HepG2 (cell line): ENCODE data around the gene TET3. TPM values are rescaled to one million over a fixed set of nuclear protein-coding genes. Genes with fewer than 3 reads are reported as not detected.

Experiments
- CENPX ChIP-seq: sonication (generic); formaldehyde crosslinking; IDR thresholded peaks from 2 replicates; pipeline ENCODE4 v1.9.0; 2021; ENCODE audit warnings: mild to moderate bottlenecking, missing genetic modification reagents, moderate library complexity
- CHCHD3 ChIP-seq: sonication (generic); formaldehyde crosslinking; IDR thresholded peaks from 2 replicates; pipeline ENCODE4 v1.8.0; 2022; ENCODE audit warnings: mild to moderate bottlenecking, missing genetic modification reagents, moderate library complexity
- IRF1 ChIP-seq: sonication (generic); formaldehyde crosslinking; IDR thresholded peaks from 2 replicates; pipeline ENCODE4 v1.4.0; 2020; ENCODE audit warnings: low read depth, mild to moderate bottlenecking, missing genetic modification reagents
- KLF6 ChIP-seq: IDR thresholded peaks from 2 replicates; pipeline ENCODE4 v1.8.0; 2016; ENCODE audit warnings: missing biosample characterization, missing genetic modification reagents
- MAFF ChIP-seq: IDR thresholded peaks from 2 replicates; pipeline ENCODE4 v1.6.1; 2011; ENCODE audit warnings: low read depth, low read length, improper control_type of control experiment
- MTF2 ChIP-seq: sonication (generic); formaldehyde crosslinking; IDR thresholded peaks from 2 replicates; pipeline ENCODE4 v1.5.0; 2020; ENCODE audit warnings: missing genetic modification reagents, borderline replicate concordance
- NFIC ChIP-seq: IDR thresholded peaks from 2 replicates; pipeline ENCODE4 v1.6.1; 2012; ENCODE audit warnings: mild to moderate bottlenecking, low read length, inconsistent platforms
- PTBP1 ChIP-seq: fragments of 200-400 bp; formaldehyde crosslinking; IDR thresholded peaks from 2 replicates; pipeline ENCODE4 v1.6.1; 2018; ENCODE audit warnings: low read length, low read depth; ENCODE audit not compliant: poor library complexity, severe bottlenecking
- RXRA ChIP-seq: sonication (generic); formaldehyde crosslinking; IDR thresholded peaks from 2 replicates; pipeline ENCODE4 v1.5.1; 2020; ENCODE audit warnings: missing genetic modification reagents
- THAP8 ChIP-seq: sonication (generic); formaldehyde crosslinking; IDR thresholded peaks from 2 replicates; pipeline ENCODE4 v1.5.1; 2020; ENCODE audit warnings: missing genetic modification reagents, mild to moderate bottlenecking, borderline replicate concordance
- YEATS4 ChIP-seq: sonication (generic); formaldehyde crosslinking; IDR thresholded peaks from 2 replicates; pipeline ENCODE4 v1.4.0; 2020; ENCODE audit warnings: missing genetic modification reagents, borderline replicate concordance
- ZFP90 ChIP-seq: sonication (generic); formaldehyde crosslinking; IDR thresholded peaks from 2 replicates; pipeline ENCODE4 v1.8.0; 2022; ENCODE audit warnings: missing genetic modification reagents, mild to moderate bottlenecking, inconsistent platforms, borderline replicate concordance
- ZHX1 ChIP-seq: sonication (generic); formaldehyde crosslinking; IDR thresholded peaks from 2 replicates; pipeline ENCODE4 v1.8.1; 2022; ENCODE audit warnings: low read depth, mild to moderate bottlenecking, missing genetic modification reagents
- ZMAT3 ChIP-seq: sonication (generic); formaldehyde crosslinking; conservative IDR thresholded peaks from 2 replicates; pipeline ENCODE4 v1.7.0; 2021; ENCODE audit warnings: missing genetic modification reagents
- ZMYM3 ChIP-seq: sonication (generic); formaldehyde crosslinking; IDR thresholded peaks from 2 replicates; pipeline ENCODE4 v1.5.1; 2020; ENCODE audit warnings: mild to moderate bottlenecking, missing genetic modification reagents
- ZNF274 ChIP-seq: sonication (generic); formaldehyde crosslinking; IDR thresholded peaks from 2 replicates; pipeline ENCODE4 v1.5.1; 2020; ENCODE audit warnings: mild to moderate bottlenecking, missing genetic modification reagents
- ZNF354B ChIP-seq: sonication (generic); formaldehyde crosslinking; IDR thresholded peaks from 2 replicates; pipeline ENCODE4 v1.8.0; 2022; ENCODE audit warnings: mild to moderate bottlenecking, missing genetic modification reagents
- ZNF546 ChIP-seq: sonication (generic); formaldehyde crosslinking; conservative IDR thresholded peaks from 2 replicates; pipeline ENCODE4 v1.8.1; 2023; ENCODE audit warnings: mild to moderate bottlenecking, missing genetic modification reagents
- ZNF589 ChIP-seq: sonication (generic); formaldehyde crosslinking; conservative IDR thresholded peaks from 2 replicates; pipeline ENCODE4 v1.8.0; 2022; ENCODE audit warnings: mild to moderate bottlenecking, moderate library complexity, missing genetic modification reagents
- ZNF605 ChIP-seq: sonication (generic); formaldehyde crosslinking; IDR thresholded peaks from 2 replicates; pipeline ENCODE4 v1.8.0; 2022; ENCODE audit warnings: mild to moderate bottlenecking, missing genetic modification reagents
- ZNF629 ChIP-seq: sonication (generic); formaldehyde crosslinking; conservative IDR thresholded peaks from 2 replicates; pipeline ENCODE4 v1.5.0; 2020; ENCODE audit warnings: missing genetic modification reagents
- ZNF773 ChIP-seq: sonication (generic); formaldehyde crosslinking; IDR thresholded peaks from 2 replicates; pipeline ENCODE4 v1.4.0; 2020; ENCODE audit warnings: missing genetic modification reagents, borderline replicate concordance
- polyA plus RNA-seq, 8 experiments: library from polyadenylated mRNA; depleted of rRNA in 3 of 8; stranded (reverse) in 7 of 8; unstranded in 1 of 8; fragments of >200 nt; fragmentation: Illumina TruSeq in 4 of 8; extraction: Trizol in 4 of 8; gene quantifications; 2 replicates each; pipeline versions ENCODE4 v1.2.1 to v1.2.3, GENCODE V29; 2011 to 2016; ENCODE audit warnings: low read depth in 4 of 8, missing spikeins in 1 of 8, mixed read lengths in 1 of 8; ENCODE audit not compliant: insufficient read depth in 1 of 8
- total RNA-seq, 5 experiments: library from RNA; depleted of rRNA; stranded (reverse); fragments of >200 nt; fragmentation: Illumina TruSeq; extraction: Trizol; gene quantifications; 2 replicates each; pipeline ENCODE4 v1.2.3, GENCODE V29; 2016; ENCODE audit warnings: low read depth in 1 of 5
- TF ChIP-seq, protein P1 (sequence below): IDR thresholded peaks from 2 replicates; pipeline ENCODE4 v1.6.1; 2016; ENCODE audit warnings: mild to moderate bottlenecking
- TF ChIP-seq, protein P2 (sequence below): sonication (generic); formaldehyde crosslinking; IDR thresholded peaks from 2 replicates; pipeline ENCODE4 v1.5.0; 2020; ENCODE audit warnings: missing genetic modification reagents
- TF ChIP-seq, protein P3 (sequence below): sonication (generic); formaldehyde crosslinking; IDR thresholded peaks from 2 replicates; pipeline ENCODE4 v1.8.0; 2022; ENCODE audit warnings: missing genetic modification reagents, low read depth, mild to moderate bottlenecking, borderline replicate concordance

Gene TET3
- total and polyA plus RNA-seq, 2 of the 13 experiments (the other 11 are each of a cell fraction or from before 2014, with no cell fraction given) = 4.3 to 6.8 TPM

GRCh38 chr2:73970850-73971471 is 13.7 kb upstream of the TET3 start (continued):
- no peak for TF ChIP-seq ZNF773 (CRISPR knock-in tag)
- TF ChIP-seq PTBP1 = no peak
- TF ChIP-seq ZNF629 (CRISPR knock-in tag) = no peak
- TF ChIP-seq ZNF354B (CRISPR knock-in tag) = no peak
- TF ChIP-seq ZNF274 (CRISPR knock-in tag) = no peak
- TF ChIP-seq ZMAT3 = no peak
- no peak for TF ChIP-seq IRF1
- TF ChIP-seq ZMYM3 = no peak
- no peak for TF ChIP-seq NFIC
- no peak for TF ChIP-seq ZHX1
- no peak for TF ChIP-seq CENPX (CRISPR knock-in tag)
- peak; percentile 97 for TF ChIP-seq RXRA (CRISPR knock-in tag)
- no peak for TF ChIP-seq MTF2
- no peak for TF ChIP-seq ZNF589 (CRISPR knock-in tag)
- TF ChIP-seq MAFF = no peak
- no peak for TF ChIP-seq KLF6 (CRISPR knock-in tag)
- no peak for TF ChIP-seq THAP8
- TF ChIP-seq YEATS4 (CRISPR knock-in tag) = no peak
- no peak for TF ChIP-seq ZFP90
- TF ChIP-seq, protein P1, sequence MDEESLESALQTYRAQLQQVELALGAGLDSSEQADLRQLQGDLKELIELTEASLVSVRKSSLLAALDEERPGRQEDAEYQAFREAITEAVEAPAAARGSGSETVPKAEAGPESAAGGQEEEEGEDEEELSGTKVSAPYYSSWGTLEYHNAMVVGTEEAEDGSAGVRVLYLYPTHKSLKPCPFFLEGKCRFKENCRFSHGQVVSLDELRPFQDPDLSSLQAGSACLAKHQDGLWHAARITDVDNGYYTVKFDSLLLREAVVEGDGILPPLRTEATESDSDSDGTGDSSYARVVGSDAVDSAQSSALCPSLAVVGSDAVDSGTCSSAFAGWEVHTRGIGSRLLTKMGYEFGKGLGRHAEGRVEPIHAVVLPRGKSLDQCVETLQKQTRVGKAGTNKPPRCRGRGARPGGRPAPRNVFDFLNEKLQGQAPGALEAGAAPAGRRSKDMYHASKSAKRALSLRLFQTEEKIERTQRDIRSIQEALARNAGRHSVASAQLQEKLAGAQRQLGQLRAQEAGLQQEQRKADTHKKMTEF (CRISPR knock-in tag) = no peak
- TF ChIP-seq, protein P2, sequence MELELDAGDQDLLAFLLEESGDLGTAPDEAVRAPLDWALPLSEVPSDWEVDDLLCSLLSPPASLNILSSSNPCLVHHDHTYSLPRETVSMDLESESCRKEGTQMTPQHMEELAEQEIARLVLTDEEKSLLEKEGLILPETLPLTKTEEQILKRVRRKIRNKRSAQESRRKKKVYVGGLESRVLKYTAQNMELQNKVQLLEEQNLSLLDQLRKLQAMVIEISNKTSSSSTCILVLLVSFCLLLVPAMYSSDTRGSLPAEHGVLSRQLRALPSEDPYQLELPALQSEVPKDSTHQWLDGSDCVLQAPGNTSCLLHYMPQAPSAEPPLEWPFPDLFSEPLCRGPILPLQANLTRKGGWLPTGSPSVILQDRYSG (CRISPR knock-in tag) = no peak
- TF ChIP-seq, protein P3, sequence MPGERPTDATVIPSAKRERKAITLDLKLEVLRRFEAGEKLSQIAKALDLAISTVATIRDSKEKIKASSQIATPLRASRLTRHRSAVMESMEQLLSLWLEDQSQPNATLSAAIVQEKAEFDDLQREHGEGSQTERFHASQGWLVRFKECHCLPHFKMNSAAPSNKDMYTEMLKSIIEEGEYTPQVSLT (CRISPR knock-in tag) = no peak
- no peak for TF ChIP-seq CHCHD3
- no peak for TF ChIP-seq ZNF546 (CRISPR knock-in tag)
- TF ChIP-seq ZNF605 = no peak
